ENCODE results near the gene PRKAR2B. TPM values are rescaled to one million over a fixed set of nuclear protein-coding genes. Genes with fewer than 3 reads are reported as not detected.
"Not testable (repeated sequence)": the region's sequence is repeated elsewhere in the genome, so short reads cannot be mapped to it uniquely, and the experiment has no call there.

Gene PRKAR2B
- total RNA-seq, 1 donor from 2014 or later = 258 TPM

- no peak for DNase-seq (ENCODE audit: low spot score)
Observed at GRCh38 chr7:107076781-107077698, 32.5 kb downstream of the PRKAR2B start.

DNA sequence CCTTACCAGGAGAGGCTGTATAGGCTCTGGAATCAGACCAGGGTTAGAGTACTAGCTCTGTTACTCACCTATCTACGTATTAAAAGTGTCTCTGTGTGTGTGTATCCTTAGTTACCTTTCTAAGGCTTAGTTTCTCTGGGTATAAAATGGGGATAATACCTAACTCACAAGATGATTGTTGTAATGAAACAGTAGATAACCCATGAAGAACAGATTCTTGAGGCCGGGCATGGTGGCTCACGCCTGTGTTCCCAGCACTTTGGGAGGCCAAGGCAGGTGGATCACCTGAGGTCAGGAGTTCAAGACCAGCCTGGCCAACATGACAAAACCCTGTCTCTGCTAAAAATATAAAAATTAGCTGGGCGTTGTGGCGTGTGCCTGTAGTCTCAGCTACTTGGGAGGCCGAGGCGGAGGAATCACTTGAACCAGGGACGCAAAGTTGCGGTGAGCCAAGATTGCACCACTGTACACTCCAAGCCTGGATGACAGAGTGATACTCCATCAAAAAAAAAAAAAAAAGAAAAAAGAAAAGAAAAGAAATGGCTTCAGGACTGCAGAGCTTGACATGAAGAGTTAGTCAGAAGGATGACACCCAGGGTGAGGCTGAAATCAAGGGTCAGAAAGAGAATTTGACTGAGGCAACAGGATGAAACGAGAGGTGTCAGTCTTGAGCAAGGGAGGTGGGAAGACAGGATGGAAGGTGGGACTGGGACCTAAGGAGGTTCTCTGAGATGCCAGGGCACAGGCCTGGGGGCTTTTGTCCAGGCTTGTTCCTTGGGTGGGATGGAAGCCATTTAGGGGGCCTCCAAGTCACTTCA, 33.4 kb downstream of the PRKAR2B start:
- no peak for DNase-seq (ENCODE audit: low spot score)

DNA sequence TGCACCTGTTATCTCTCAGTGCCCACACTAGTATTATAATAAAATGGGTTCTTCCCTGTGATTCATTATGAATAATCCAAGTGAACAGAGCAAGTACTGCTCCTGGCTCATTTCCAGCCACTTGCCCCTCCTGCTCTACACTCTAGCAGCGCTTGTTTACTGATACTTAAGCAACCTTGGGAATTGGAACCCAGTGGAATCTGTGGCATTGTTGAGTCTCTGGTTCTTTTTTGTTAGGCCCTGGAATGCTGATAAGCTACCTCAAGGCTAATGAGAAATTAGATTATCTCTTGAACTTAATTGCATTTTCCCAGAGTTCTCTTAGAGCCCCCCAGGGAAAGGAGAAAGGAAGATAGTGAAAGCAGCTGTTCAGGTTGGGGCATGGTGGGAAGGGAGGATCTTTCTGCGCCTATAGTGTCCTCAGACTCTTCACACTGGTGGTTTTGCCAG, 34.0 kb downstream of the PRKAR2B start:
- no peak for DNase-seq (ENCODE audit: low spot score)

- no peak for DNase-seq (ENCODE audit: low spot score)
Observed at GRCh38 chr7:107079212-107079940, 34.9 kb downstream of the PRKAR2B start.

DNA sequence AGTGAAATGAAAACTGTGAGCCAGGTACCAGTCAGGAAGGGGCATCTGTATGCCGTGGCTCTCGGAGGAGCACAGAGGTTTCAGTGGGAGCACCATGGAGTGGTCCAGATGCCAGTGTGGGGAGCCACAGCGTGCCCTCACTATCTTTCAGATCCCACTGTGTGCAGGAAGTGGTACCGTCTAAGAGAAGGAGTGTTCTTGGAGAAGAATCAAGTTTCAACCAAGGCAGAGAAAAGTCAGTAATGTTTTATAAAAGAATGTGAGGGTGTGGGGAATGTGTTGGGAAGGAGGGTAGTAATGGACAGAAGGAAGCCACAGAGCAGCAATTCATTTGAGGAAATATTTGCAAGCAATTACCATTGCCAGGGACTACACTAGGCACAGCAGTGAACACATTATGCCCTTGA, 35.6 kb downstream of the PRKAR2B start:
- no peak for DNase-seq (ENCODE audit: low spot score)

GRCh38 chr7:107080533-107080932, 36.0 kb downstream of the PRKAR2B start:
- no peak for DNase-seq (ENCODE audit: low spot score)

DNA sequence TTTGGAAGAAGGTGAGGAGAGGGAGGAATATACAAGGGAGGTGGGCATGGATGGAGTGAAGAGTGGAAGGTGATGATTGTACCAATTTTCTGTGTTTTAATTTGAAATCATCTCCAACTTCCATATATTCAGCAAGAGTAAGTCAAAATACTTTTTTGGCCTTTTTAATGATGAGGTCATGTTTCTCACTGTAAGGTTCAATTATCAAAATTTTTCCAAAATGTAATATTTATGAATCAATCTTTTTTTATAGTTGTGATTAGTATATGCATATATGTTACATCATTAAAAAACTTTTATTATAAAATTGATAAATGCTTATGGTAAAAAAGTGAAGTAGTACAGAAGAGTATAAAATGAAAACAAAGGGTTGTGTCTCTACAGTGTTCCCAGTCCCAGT, 40.7 kb downstream of the PRKAR2B start:
- DNase-seq (ENCODE audit: low spot score) = no peak

DNA sequence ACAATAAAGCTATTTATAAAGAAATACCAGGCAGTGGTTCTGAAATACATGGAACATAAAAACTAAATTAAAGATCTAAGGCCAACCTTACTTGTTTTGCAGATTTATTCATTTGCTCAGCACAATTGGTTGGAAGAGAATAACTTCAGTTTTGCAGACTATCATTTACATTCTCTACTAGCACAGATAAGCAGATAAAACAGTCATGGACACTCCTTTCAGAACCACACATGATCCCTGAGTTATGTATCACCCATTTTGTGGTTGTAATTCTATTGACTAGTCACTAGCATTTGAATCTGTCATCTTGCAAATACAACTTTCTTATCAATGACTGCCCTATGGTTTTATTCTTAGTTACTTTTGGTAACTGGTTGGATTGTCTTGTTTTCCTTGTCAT, 45.1 kb downstream of the PRKAR2B start:
- no peak for DNase-seq (ENCODE audit: low spot score)

DNA sequence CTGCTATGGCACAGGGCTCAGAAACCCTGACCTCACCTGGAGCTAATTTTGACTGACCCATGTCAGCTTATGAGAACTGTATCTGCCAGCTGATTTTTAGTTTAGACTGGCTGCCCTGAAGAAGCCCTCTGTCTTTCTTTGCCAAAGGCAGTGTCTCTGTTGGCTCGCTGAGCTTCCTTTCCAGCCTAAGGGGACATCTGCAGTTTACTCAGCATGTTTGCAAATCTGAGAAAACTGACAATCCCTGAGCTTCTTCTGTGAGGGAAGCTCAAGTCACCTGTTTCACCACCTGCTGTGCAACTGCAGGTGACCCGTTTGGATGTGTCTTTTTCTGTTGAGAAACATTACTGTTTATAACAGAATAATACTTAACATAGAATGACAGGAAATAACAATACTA, 46.0 kb downstream of the PRKAR2B start:
- no peak for DNase-seq (ENCODE audit: low spot score)

- no peak for DNase-seq (ENCODE audit: low spot score)
Observed at GRCh38 chr7:107091306-107091705, 46.8 kb downstream of the PRKAR2B start.

DNA sequence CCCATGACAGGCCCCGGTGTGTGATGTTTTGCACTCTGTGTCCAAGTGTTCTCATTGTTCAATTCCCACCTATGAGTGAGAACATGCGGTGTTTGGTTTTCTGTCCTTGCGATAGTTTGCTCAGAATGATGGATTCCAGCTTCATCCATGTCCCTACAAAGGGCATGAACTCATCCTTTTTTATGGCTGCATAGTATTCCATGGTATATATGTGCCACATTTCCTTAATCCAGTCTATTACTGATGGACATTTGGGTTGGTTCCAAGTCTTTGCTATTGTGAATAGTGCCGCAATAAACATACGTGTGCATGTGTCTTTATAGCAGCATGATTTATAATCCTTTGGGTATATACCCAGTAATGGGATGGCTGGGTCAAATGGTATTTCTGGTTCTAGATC, 49.2 kb downstream of the PRKAR2B start:
- DNase-seq (ENCODE audit: low spot score) = not testable (repeated sequence)

- not testable (repeated sequence) for DNase-seq (ENCODE audit: low spot score)
Observed at GRCh38 chr7:107099154-107099553, 54.6 kb downstream of the PRKAR2B start.

DNA sequence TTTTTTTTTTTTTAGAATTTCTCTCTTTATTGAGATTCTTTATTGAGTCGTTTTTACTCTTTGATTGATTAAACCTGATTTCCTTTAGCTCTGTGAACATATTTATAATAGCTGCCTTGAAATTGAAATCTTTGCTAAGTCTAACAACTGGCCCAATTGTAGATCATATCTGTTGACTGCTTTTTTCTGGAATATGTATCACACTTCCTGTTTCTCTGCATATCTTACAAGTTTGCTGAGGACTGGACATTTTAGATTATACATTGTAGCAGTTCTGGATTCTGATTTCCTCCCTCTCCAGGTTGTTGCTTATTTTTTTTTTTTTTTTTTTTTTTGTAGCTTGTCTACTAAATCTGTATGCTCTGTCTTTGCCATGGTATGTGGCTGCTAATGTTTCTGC, 56.3 kb downstream of the PRKAR2B start:
- no peak for DNase-seq (ENCODE audit: low spot score)

- DNase-seq (ENCODE audit: low spot score) = no peak
Observed at GRCh38 chr7:107103369-107103768, 58.9 kb downstream of the PRKAR2B start.

DNA sequence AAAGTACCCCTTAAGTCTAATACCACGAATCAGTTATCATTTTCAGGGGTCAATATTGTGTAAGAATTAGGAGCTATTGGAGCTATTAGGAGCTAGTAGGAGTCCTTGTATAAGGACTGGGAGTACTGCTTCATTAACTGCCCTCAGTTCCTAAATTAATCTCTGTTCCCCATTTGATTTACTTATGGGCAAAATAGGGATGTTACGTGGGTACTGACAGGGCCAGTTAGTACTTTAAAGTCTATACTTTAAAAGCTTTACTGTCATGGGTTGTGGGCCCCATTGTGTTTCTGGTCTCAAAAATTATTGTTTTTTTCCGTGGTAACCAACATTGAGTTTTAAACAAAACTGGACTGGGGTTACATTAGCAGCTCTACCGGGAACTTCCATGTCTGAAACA, 60.3 kb downstream of the PRKAR2B start:
- no peak for DNase-seq (ENCODE audit: low spot score)

GRCh38 chr7:107105591-107106245, 61.2 kb downstream of the PRKAR2B start:
- no peak for DNase-seq (ENCODE audit: low spot score)

DNA sequence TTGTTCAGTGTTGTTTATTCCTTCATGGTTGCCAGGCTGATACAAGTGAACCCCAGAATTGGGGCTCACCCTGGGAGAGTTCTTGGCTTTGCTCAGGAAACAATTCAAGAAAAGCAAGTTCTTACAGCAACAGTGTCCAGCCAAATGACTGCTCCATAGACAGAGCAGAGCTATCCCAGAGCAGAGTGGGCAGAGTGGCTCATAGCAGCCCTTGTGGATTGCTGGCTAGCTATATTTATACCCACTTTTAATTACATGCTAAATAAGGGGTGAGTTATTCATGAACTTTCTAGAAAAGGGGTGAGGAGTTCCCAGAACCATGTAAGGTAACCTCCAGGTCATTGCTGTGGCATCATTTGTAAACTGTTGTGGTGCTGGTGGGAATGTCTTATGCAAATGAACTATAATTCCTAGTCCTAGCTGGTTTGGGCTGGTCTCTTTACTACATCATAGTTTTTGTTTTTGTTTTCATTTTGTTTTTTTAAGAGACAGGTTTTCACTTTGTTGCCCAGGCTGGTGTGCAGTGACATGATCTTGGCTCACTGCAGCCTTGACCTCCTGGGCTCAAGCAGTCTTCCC, 64.4 kb downstream of the PRKAR2B start:
- no peak for DNase-seq (ENCODE audit: low spot score)

DNA sequence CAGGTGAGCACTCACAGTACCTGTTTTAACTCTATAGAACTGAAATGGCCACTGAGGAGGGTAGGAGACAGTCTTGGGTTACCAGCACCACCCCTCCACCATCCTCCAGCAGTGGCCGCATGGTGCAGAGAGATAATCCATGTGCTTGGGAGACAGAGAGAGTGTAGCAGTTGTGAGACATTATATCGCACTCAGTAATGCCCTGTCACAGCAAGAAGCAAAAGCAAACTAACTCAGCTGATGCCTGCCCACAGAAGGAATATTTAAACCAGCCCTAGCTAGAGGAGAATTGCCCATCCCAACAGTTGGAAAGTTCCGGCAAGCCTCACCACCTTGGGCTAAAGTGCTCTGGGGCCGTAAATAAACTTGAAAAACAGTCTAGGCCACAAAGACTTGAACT, 65.5 kb downstream of the PRKAR2B start:
- DNase-seq (ENCODE audit: low spot score) = no peak

DNA sequence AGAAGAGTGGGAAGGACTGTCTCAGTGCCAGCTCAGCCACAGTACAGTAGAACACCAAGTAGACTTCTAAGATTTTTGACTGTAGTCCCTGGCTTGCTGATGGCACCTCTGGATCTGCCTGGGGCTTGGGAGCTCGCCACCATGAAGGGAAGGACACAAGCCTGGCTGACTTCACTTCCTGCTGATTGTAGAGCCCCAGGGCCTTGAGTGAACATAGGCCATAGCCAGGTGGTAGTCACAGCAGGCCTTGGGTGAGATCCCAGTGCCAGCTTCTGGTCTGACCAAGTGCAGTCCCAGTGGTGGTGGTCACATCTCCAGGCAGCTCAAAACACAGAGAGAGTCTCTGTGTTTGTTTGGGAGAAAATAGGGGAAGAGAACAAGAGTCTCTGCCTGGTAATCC, 66.7 kb downstream of the PRKAR2B start:
- DNase-seq (ENCODE audit: low spot score) = no peak

DNA sequence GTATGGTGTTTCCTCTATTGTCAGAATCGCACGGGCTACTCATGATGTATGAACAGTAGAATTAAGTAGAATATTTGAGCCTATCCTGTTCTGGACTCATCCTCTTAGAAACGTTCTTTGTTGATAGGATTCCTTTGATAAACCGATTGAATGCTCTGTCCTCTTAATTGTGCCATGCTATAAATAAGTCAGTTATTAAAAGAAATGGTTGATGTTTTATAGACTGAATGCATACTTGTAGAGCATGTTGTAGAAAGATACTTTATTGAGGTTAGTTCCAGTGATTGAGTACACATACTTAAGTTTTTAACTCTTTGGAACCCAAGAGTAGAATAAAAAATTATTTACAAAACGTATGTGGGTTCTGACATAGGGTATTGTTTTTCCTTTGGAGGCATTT, 69.4 kb downstream of the PRKAR2B start:
- no peak for DNase-seq (ENCODE audit: low spot score)

- no peak for DNase-seq (ENCODE audit: low spot score)
Observed at GRCh38 chr7:107115114-107115513, 70.6 kb downstream of the PRKAR2B start.

Measured in mesenteric fat pad (tissue), 1 donor.